Prostate gland (tissue), 2 donors: ENCODE results near the gene EHMT1. TPM values are rescaled to one million over a fixed set of nuclear protein-coding genes. Genes with fewer than 3 reads are reported as not detected.
"Not testable (repeated sequence)": the region's sequence is repeated elsewhere in the genome, so short reads cannot be mapped to it uniquely, and the experiment has no call there.

Experiments
- DNase-seq: peaks from one replicate; pipeline ENCODE4 v3.0.0-alpha.2; 2019; ENCODE audit warnings: low spot score
- H3K27ac ChIP-seq, 2 donors: fragments of 200-600 bp; sonication (generic); 2 replicates each; pipeline ENCODE4 v1.5.1; 2017 to 2019
- H3K27me3 ChIP-seq: fragments of 200-600 bp; sonication (generic); replicated peaks from 2 replicates; pipeline ENCODE4 v1.5.1; 2019; ENCODE audit not compliant: insufficient read depth
- H3K36me3 ChIP-seq, 2 donors: fragments of 200-600 bp; sonication (generic); 1 replicate in 1 of 2; 2 replicates in 1 of 2; pipeline versions ENCODE4 v1.5.1 to v1.8.1; 2017 to 2019
- H3K4me1 ChIP-seq: fragments of 200-600 bp; sonication (generic); replicated peaks from 2 replicates; pipeline ENCODE4 v1.5.1; 2019
- H3K4me3 ChIP-seq, 2 donors: fragments of 200-600 bp; sonication (generic); 2 replicates each; pipeline ENCODE4 v1.5.1; 2017 to 2019
- H3K9me3 ChIP-seq: fragments of 200-600 bp; sonication (generic); 2 replicates; pipeline ENCODE4 v1.5.1; 2017
- CTCF ChIP-seq, 4 experiments: fragments of 200-600 bp in 2 of 4; fragments of 450-650 bp in 2 of 4; sonication (generic) in 2 of 4; IDR thresholded peaks; 1 replicate in 3 of 4; 2 replicates in 1 of 4; pipeline ENCODE4 v1.5.1; 2016 to 2019; ENCODE audit warnings: antibody characterized with exemption in 4 of 4, mild to moderate bottlenecking in 2 of 4, moderate library complexity in 2 of 4
- POLR2A ChIP-seq: fragments of 450-650 bp; IDR thresholded peaks from one replicate; pipeline ENCODE4 v1.6.1; 2016; ENCODE audit warnings: antibody characterized with exemption, mild to moderate bottlenecking
- POLR2AphosphoS5 ChIP-seq: sonication (generic); formaldehyde crosslinking; IDR thresholded peaks from one replicate; pipeline ENCODE4 v1.6.1; 2017; ENCODE audit warnings: antibody characterized with exemption
- WGBS: methylation state at CpG from one replicate; pipeline ENCODE4 v1.1.5; 2018; 5-methylcytosine and 5-hydroxymethylcytosine counted together
- intact Hi-C: fragments of 100-400 bp; cut with DNase I; formaldehyde crosslinking; loops from one replicate; pipeline ENCODE4 v1.14.2; 2022
- microRNA counts, 2 donors: library from miRNA; unstranded; fragments of <30 nt; microRNA quantifications; one replicate each; lab custom pipeline; 2016 to 2017
- microRNA-seq: library from miRNA; unstranded; fragments of <30 nt; microRNA quantifications from one replicate; pipeline ENCODE4, GENCODE V29; 2016
- small RNA-seq, 2 donors: library from RNA; depleted of rRNA; stranded (forward); fragments of <200 nt; gene quantifications; one replicate each; pipeline ENCODE3, GENCODE V24; 2016
- total RNA-seq, 2 donors: library from RNA; depleted of rRNA; stranded (reverse); fragments of >200 nt; gene quantifications; one replicate each; pipeline ENCODE4 v1.1.0, GENCODE V29; 2016

EHMT1 gene
- total RNA-seq, 2 donors from 2014 or later = 81.3 to 149 TPM

- H3K36me3 ChIP-seq = no peaks in the 10 kb centered on the region
- TF ChIP-seq POLR2AphosphoS5 (no peak), POLR2A (no peak), CTCF (IDR thresholded peaks at IDR 0.05) (no peak)
- no peaks in the 10 kb centered on the region for H3K27me3 ChIP-seq
- DNase-seq = no peak
- intact Hi-C loops = no loop called here
- no peaks in the 10 kb centered on the region for H3K9me3 ChIP-seq
- 91% methylated on average over 10 of the region's 10 CpGs for WGBS
- no peaks in the 10 kb centered on the region for H3K4me1 ChIP-seq
- H3K4me3 ChIP-seq = no peak overlapping the region
- no peak overlapping the region for H3K27ac ChIP-seq
These were observed 263.7 kb downstream of the EHMT1 start for GRCh38 chr9:137882506-137882821.

GRCh38 chr9:137883977-137884376, 265.2 kb downstream of the EHMT1 start:
- H3K27me3 ChIP-seq, H3K4me1 ChIP-seq, DNase-seq, H3K27ac ChIP-seq, H3K36me3 ChIP-seq, H3K9me3 ChIP-seq, H3K4me3 ChIP-seq, intact Hi-C loops: not testable (repeated sequence)
- 90% methylated on average over 2 of the region's 6 CpGs for WGBS

- WGBS = 9% methylated on average over 5 of the region's 7 CpGs
- H3K4me1 ChIP-seq, H3K27me3 ChIP-seq, DNase-seq, H3K36me3 ChIP-seq, H3K27ac ChIP-seq, H3K9me3 ChIP-seq, intact Hi-C loops, H3K4me3 ChIP-seq: not testable (repeated sequence)
These were observed 265.7 kb downstream of the EHMT1 start for GRCh38 chr9:137884547-137884946.

- H3K27ac ChIP-seq, H3K36me3 ChIP-seq, intact Hi-C loops, H3K4me3 ChIP-seq, H3K9me3 ChIP-seq, DNase-seq, H3K4me1 ChIP-seq, H3K27me3 ChIP-seq: not testable (repeated sequence)
- 79% methylated on average over 9 of the region's 12 CpGs for WGBS
These were observed 266.3 kb downstream of the EHMT1 start for GRCh38 chr9:137885121-137885520.

MicroRNA genes within 50 kb of the gene (microRNA counts, 767-probe panel; counts per million panel counts)
- 0 to 431 counts per million in 2 donors for microRNA hsa-miR-602 (lab: Ali Mortazavi, UCI)

Small RNA genes within 50 kb of the gene (microRNA-seq; reads per million reads assigned to microRNA genes)
- gene MIR602 = not detected

Small RNA genes within 50 kb of the gene (small RNA-seq; reads per million reads assigned to genes)
- gene MIR602 (0 reads per million in 2 donors), gene RF00017 (0 reads per million in 2 donors)

Other genes with a start within 250 kb of the EHMT1 start
- 10 to 100 TPM; 32.6 to 44.8 TPM for gene EXD3, start 195.8 kb upstream of the EHMT1 start, total RNA-seq
- gene NOXA1, start 195.6 kb upstream of the EHMT1 start, total RNA-seq = 10 to 100 TPM in 1 of 2 donors, 1 to 10 TPM in 1; 7.5 to 17.1 TPM
- 1 to 10 TPM; 1.8 TPM for gene ENTPD8, start 177.6 kb upstream of the EHMT1 start, total RNA-seq
- gene NSMF, start 159.7 kb upstream of the EHMT1 start, total RNA-seq = 100 to 1,000 TPM in 1 of 2 donors, 10 to 100 TPM in 1; 42.4 to 128 TPM
- gene PNPLA7, start 68.6 kb upstream of the EHMT1 start, total RNA-seq = 10 to 100 TPM; 34.2 to 64.3 TPM
- 100 to 1,000 TPM in 1 of 2 donors, 10 to 100 TPM in 1; 75.8 to 133 TPM for gene MRPL41, start 67.1 kb upstream of the EHMT1 start, total RNA-seq
- gene DPH7, start 40.1 kb upstream of the EHMT1 start, total RNA-seq = 10 to 100 TPM; 34.3 to 62.4 TPM
- 10 to 100 TPM; 20.8 to 34.8 TPM for gene ZMYND19, start 28.5 kb upstream of the EHMT1 start, total RNA-seq
- gene ARRDC1, start 13.3 kb upstream of the EHMT1 start, total RNA-seq = 100 to 1,000 TPM; 123 to 126 TPM